Stimulated activated CD4-positive, alpha-beta T cell treated with anti-CD3 and anti-CD28 coated beads, Interleukin-12 subunit alpha, Interleukin-12 subunit beta, amount 100 ng/mL, for 48 hours (primary cell): ENCODE data around the gene TOB2.

ENCODE experiments used
- DNase-seq, 3 donors: peaks; one replicate each; pipeline ENCODE4 v3.0.0-alpha.2; 2020; ENCODE audit warnings: low read depth in 2 of 3, low spot score in 1 of 3

TOB2 gene

GRCh38 chr22:41394012-41394356 lies 52.6 kb downstream of the TOB2 start:
- no peak for DNase-seq

DNA sequence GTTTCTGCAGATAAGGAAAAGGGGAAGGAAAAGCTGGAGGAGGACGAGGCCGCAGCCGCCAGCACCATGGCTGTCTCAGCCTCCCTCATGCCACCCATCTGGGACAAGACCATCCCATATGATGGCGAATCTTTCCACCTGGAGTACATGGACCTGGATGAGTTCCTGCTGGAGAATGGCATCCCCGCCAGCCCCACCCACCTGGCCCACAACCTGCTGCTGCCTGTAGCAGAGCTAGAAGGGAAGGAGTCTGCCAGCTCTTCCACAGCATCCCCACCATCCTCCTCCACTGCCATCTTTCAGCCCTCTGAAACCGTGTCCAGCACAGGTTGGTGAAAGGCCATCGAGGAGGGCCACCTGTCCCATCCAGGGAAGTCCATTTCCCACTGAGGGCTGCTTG lies 59.3 kb downstream of the TOB2 start:
- no peak for DNase-seq

- no peak for DNase-seq
Observed at GRCh38 chr22:41384128-41384527, 62.5 kb downstream of the TOB2 start.
